A204.1 (cell line): ENCODE results near the gene GAD2.

Source experiments
- FAIRE-seq: peaks from 2 replicates; lab custom pipeline; 2012; peaks lifted over from hg19 to GRCh38; lab: Jason Lieb, UNC

The GAD2 gene

GRCh38 chr10:26216585-26217395 is at the start of gene GAD2:
GAD2 (plus strand) TSS chr10:26216774; CDS start chr10:26216810, 36 bp downstream.
- no peak for FAIRE-seq

GRCh38 chr10:26169466-26169865 is 47.1 kb upstream of the GAD2 start:
- no peak for FAIRE-seq

- FAIRE-seq = no peak
Observed at GRCh38 chr10:26172131-26172530, 44.4 kb upstream of the GAD2 start.

GRCh38 chr10:26173837-26174236 is 42.7 kb upstream of the GAD2 start:
- FAIRE-seq = no peak

GRCh38 chr10:26177341-26177740 is 39.2 kb upstream of the GAD2 start:
- FAIRE-seq = no peak

GRCh38 chr10:26194275-26194674 is 22.3 kb upstream of the GAD2 start:
- no peak for FAIRE-seq

GRCh38 chr10:26197248-26197647 is 19.3 kb upstream of the GAD2 start:
- FAIRE-seq = no peak

- FAIRE-seq = no peak
Observed at GRCh38 chr10:26198119-26198518, 18.5 kb upstream of the GAD2 start.

GRCh38 chr10:26199841-26200240 is 16.7 kb upstream of the GAD2 start:
- no peak for FAIRE-seq

- FAIRE-seq = no peak
Observed at GRCh38 chr10:26205223-26205622, 11.4 kb upstream of the GAD2 start.

GRCh38 chr10:26211781-26212444 is 4.7 kb upstream of the GAD2 start:
- FAIRE-seq = no peak

GRCh38 chr10:26212511-26212910 is 4.1 kb upstream of the GAD2 start:
- FAIRE-seq = no peak

GRCh38 chr10:26213157-26213800 is 3.3 kb upstream of the GAD2 start:
- FAIRE-seq = no peak

- FAIRE-seq = no peak
Observed at GRCh38 chr10:26214004-26214403, 2.6 kb upstream of the GAD2 start.

GRCh38 chr10:26214551-26215395 is 1.8 kb upstream of the GAD2 start:
- FAIRE-seq = no peak

GRCh38 chr10:26215396-26215934 is 1.1 kb upstream of the GAD2 start:
- no peak for FAIRE-seq

GRCh38 chr10:26215935-26216584 is 514 bp upstream of the GAD2 start:
- FAIRE-seq = no peak

GRCh38 chr10:26217396-26218086 is 967 bp downstream of the GAD2 start:
- FAIRE-seq = no peak

GRCh38 chr10:26219676-26220075 is 3.1 kb downstream of the GAD2 start:
- no peak for FAIRE-seq

GRCh38 chr10:26220901-26221300 is 4.3 kb downstream of the GAD2 start:
- FAIRE-seq = no peak

GRCh38 chr10:26221541-26221940 is 5.0 kb downstream of the GAD2 start:
- no peak for FAIRE-seq
